Upper lobe of right lung (tissue), 1 donor: ENCODE results near the gene FOXM1. TPM values are rescaled to one million over a fixed set of nuclear protein-coding genes. Genes with fewer than 3 reads are reported as not detected.

Experiments
- ATAC-seq: fragments of 200-7000 bp; cut with Tn5 transposase; one replicate; pipeline ENCODE4 v1.9.1; 2020; ENCODE audit warnings: mild to moderate bottlenecking, moderate library complexity
- DNase-seq: peaks from one replicate; pipeline ENCODE4 v3.0.0-alpha.2; 2020
- H3K27ac ChIP-seq: fragments of 200-600 bp; one replicate; pipeline ENCODE4 v1.8.0; 2022
- H3K27me3 ChIP-seq: fragments of 200-600 bp; one replicate; pipeline ENCODE4 v1.8.0; 2022; ENCODE audit warnings: mild to moderate bottlenecking
- H3K36me3 ChIP-seq: fragments of 200-600 bp; one replicate; pipeline ENCODE4 v1.8.0; 2022
- H3K4me1 ChIP-seq: fragments of 200-600 bp; one replicate; pipeline ENCODE4 v1.8.0; 2022
- H3K4me3 ChIP-seq: fragments of 200-600 bp; one replicate; pipeline ENCODE4 v1.8.0; 2022; ENCODE audit warnings: mild to moderate bottlenecking
- H3K9me3 ChIP-seq: fragments of 200-600 bp; one replicate; pipeline ENCODE4 v1.8.0; 2022
- CTCF ChIP-seq: fragments of 200-600 bp; IDR thresholded peaks from one replicate; pipeline ENCODE4 v1.8.0; 2022; ENCODE audit warnings: antibody characterized with exemption
- intact Hi-C: fragments of 100-400 bp; cut with DNase I; formaldehyde crosslinking; loops from one replicate; pipeline ENCODE4 v1.11.0; 2022
- long read RNA-seq: library from polyadenylated mRNA; unstranded; transcript quantifications from one replicate; pipeline ENCODE4 v2.0.0, GENCODE V29; 2021
- total RNA-seq: library from RNA; stranded (reverse); fragmentation: NEBNext Ultra II Directional; extraction: Animal tissue kit (Norgen Biotek cat#: 25700); gene quantifications from one replicate; pipeline ENCODE4 v1.2.1, GENCODE V29; 2021
- donor health status: DM: no; HTN: yes; CAD: no; lungs with severe emphysema.

The FOXM1 gene
- 1.0 TPM for total RNA-seq
- long read RNA-seq, partial matches to known transcripts: 0 of 2 reads
- long read RNA-seq, other reads (novel, unspliced or antisense): 1 of 2 reads

GRCh38 chr12:2877047-2877952 is at the start of gene FOXM1, which contains the start of gene RHNO1:
Gene FOXM1 (minus strand): TSS chr12:2877174. CDS start chr12:2874478, 2,696 bp downstream.
Gene RHNO1 (plus strand): TSS chr12:2877223. CDS start chr12:2885367, 8,144 bp downstream.
- DNase-seq (peak; percentile 94), ATAC-seq (peak; percentile 94)
- no peaks in the 10 kb centered on the region for H3K36me3 ChIP-seq
- peaks cover 18% of the 10 kb centered on the region for H3K4me1 ChIP-seq
- no peaks in the 10 kb centered on the region for H3K9me3 ChIP-seq
- peak within 1 kb of the TSS; percentile 98 for H3K4me3 ChIP-seq
- H3K27ac ChIP-seq: peak within 1 kb of the TSS; percentile 97
- TF ChIP-seq CTCF: peak; percentile 33
- H3K27me3 ChIP-seq: no peaks in the 10 kb centered on the region
- intact Hi-C loops: no loop called here

- no peaks in the 10 kb centered on the region for H3K9me3 ChIP-seq
- H3K36me3 ChIP-seq: peaks cover 69% of the 10 kb centered on the region
- H3K4me1 ChIP-seq: no peaks in the 10 kb centered on the region
- no peak overlapping the region for H3K4me3 ChIP-seq
- intact Hi-C loops: no loop called here
- H3K27ac ChIP-seq: no peak overlapping the region
- H3K27me3 ChIP-seq: no peaks in the 10 kb centered on the region
- no peak for TF ChIP-seq CTCF
- DNase-seq (no peak), ATAC-seq (no peak)
These were observed 48.5 kb upstream of the FOXM1 start for GRCh38 chr12:2925322-2925995.

- Histone ChIP-seq H3K4me1 (no peaks in the 10 kb centered on the region), H3K27ac (no peak overlapping the region), H3K27me3 (no peaks in the 10 kb centered on the region), H3K36me3 (peaks cover 69% of the 10 kb centered on the region), H3K9me3 (no peaks in the 10 kb centered on the region), H3K4me3 (no peak overlapping the region)
- intact Hi-C loops: no loop called here
- DNase-seq: no peak
- TF ChIP-seq CTCF: no peak
- ATAC-seq: no peak
These were observed 47.0 kb upstream of the FOXM1 start for GRCh38 chr12:2924019-2924418.

- H3K36me3 ChIP-seq: peaks cover 62% of the 10 kb centered on the region
- intact Hi-C loops: no loop called here
- no peak for ATAC-seq
These were observed 46.1 kb upstream of the FOXM1 start for GRCh38 chr12:2923057-2923456.

GRCh38 chr12:2922329-2922728 is 45.4 kb upstream of the FOXM1 start:
- intact Hi-C loops: no loop called here

More at GRCh38 chr12:2923057-2923456, 46.1 kb upstream of the FOXM1 start:
- Histone ChIP-seq H3K27ac (no peak overlapping the region), H3K4me3 (no peak overlapping the region), H3K4me1 (no peaks in the 10 kb centered on the region), H3K9me3 (no peaks in the 10 kb centered on the region), H3K27me3 (no peaks in the 10 kb centered on the region)
- TF ChIP-seq CTCF: no peak
- DNase-seq: no peak

More at GRCh38 chr12:2922329-2922728, 45.4 kb upstream of the FOXM1 start:
- H3K27me3 ChIP-seq: no peaks in the 10 kb centered on the region
- no peak overlapping the region for H3K27ac ChIP-seq
- H3K4me3 ChIP-seq: no peak overlapping the region
- DNase-seq: no peak
- H3K36me3 ChIP-seq: peaks cover 56% of the 10 kb centered on the region
- no peaks in the 10 kb centered on the region for H3K4me1 ChIP-seq
- TF ChIP-seq CTCF: no peak
- H3K9me3 ChIP-seq: no peaks in the 10 kb centered on the region
- no peak for ATAC-seq
